SU-DHL-6 (cell line): ENCODE results near the gene BTBD19.

Experiments
- CTCF ChIP-seq: fragments of 200-600 bp; sonication (generic); IDR thresholded peaks from one replicate; pipeline ENCODE4 v1.5.1; 2017; ENCODE audit warnings: antibody characterized with exemption, mild to moderate bottlenecking, low read length, moderate library complexity; ENCODE audit not compliant: insufficient read depth, poor library complexity, severe bottlenecking
- EZH2phosphoT487 ChIP-seq: fragments of 200-600 bp; sonication (generic), shearing (Covaris generic); conservative IDR thresholded peaks from 2 replicates; pipeline ENCODE4 v1.6.1; 2018; ENCODE audit warnings: mild to moderate bottlenecking, antibody characterized with exemption, low read length, moderate library complexity, mixed read lengths

DNA sequence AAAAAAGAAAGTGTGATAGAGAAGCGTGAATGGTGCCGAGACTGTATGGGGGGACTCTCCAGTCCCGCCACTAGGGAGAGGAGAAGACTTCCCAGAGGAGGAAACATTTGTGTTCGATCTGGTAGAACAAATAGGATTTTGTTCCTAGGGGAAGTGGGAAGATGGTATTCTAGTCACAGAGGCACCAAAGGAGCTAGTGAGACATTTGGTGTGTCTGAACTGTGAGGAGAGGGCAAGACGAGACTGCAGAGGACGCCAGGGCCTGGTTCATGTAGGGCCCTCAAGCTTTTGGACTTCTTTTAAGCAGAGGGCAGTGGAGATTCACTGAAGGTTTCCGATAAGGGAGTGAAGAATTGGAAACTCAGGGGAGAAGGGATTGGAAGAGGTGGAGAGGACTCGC, 2.9 kb downstream of the BTBD19 start:
- TF ChIP-seq CTCF (no peak), EZH2phosphoT487 (no peak)
